HCT116 (cell line): ENCODE data around the gene FOXF1. TPM values are rescaled to one million over a fixed set of nuclear protein-coding genes. Genes with fewer than 3 reads are reported as not detected.

Experiments used
- ATAC-seq: fragments of 200-7000 bp; cut with Tn5 transposase; 2 replicates; pipeline ENCODE4 v1.9.1; 2020; ENCODE audit warnings: mild to moderate bottlenecking, moderate library complexity
- BruUV-seq: library from RNA; stranded (reverse); fragments of 400-500 nt; replicated peaks from 2 replicates; lab custom pipeline; 2021; lab: Mats Ljungman, UMichigan
- CTCF ChIA-PET: fragments of 300-600 bp; sonication (Branson Sonifier 250); formaldehyde crosslinking; loops from one replicate; lab custom pipeline; 2021; ENCODE audit warnings: antibody characterized with exemption; lab: Charles Lee
- POLR2A ChIA-PET: fragments of 300-600, 350-600 bp; sonication (Branson Sonifier 250); formaldehyde crosslinking; loops from one replicate; lab custom pipeline; 2021; ENCODE audit warnings: antibody characterized with exemption; lab: Charles Lee
- RAD21 ChIA-PET, 2 experiments: fragments of 300-600 bp; sonication (Branson Sonifier 250); formaldehyde crosslinking; loops; one replicate each; lab custom pipeline; 2023; ENCODE audit warnings: low total read pairs in 2 of 2; ENCODE audit not compliant: uncharacterized antibody in 2 of 2, unreplicated experiment in 2 of 2, low non-redundant PET in 1 of 2; lab: Charles Lee
- DNase-seq: peaks from one replicate; pipeline ENCODE4 v3.0.0-alpha.2; 2010; ENCODE audit warnings: low read depth, low spot score
- H2AFZ ChIP-seq: fragments of 200-600 bp; shearing (Covaris generic), sonication (generic); 2 replicates; pipeline ENCODE4 v1.6.1; 2017; ENCODE audit warnings: low read depth, mixed run types, mixed read lengths, antibody characterized with exemption, low read length; ENCODE audit not compliant: poor library complexity, severe bottlenecking
- H3K27ac ChIP-seq: 2 replicates; pipeline ENCODE4 v1.5.1; 2012; ENCODE audit warnings: low read depth, low read length
- H3K27me3 ChIP-seq: fragments of 200-600 bp; sonication (generic); 2 replicates; pipeline ENCODE4 v1.6.1; 2016; ENCODE audit warnings: mixed run types, low read length, mixed read lengths; ENCODE audit not compliant: insufficient read depth
- H3K36me3 ChIP-seq, 2 experiments: fragments of 200-500 bp in 1 of 2; fragments of 200-600 bp in 1 of 2; sonication (Bioruptor generic) in 1 of 2; sonication (generic) in 1 of 2; 2 replicates each; pipeline versions ENCODE4 v1.5.1 to v1.6.1; 2014 to 2016; ENCODE audit warnings: low read length in 2 of 2, inconsistent platforms in 1 of 2, mixed read lengths in 1 of 2, mixed run types in 1 of 2; ENCODE audit not compliant: insufficient read depth in 2 of 2, control insufficient read depth in 1 of 2
- H3K4me1 ChIP-seq, 2 experiments: fragments of 200-600 bp in 1 of 2; sonication (generic) in 1 of 2; 2 replicates each; pipeline versions ENCODE4 v1.5.1 to v1.6.1; 2012 to 2017; ENCODE audit warnings: low read length in 2 of 2, inconsistent platforms in 1 of 2, mild to moderate bottlenecking in 1 of 2, mixed read lengths in 1 of 2, mixed run types in 1 of 2, moderate library complexity in 1 of 2; ENCODE audit not compliant: insufficient read depth in 2 of 2, control insufficient read depth in 1 of 2
- H3K4me2 ChIP-seq: fragments of 200-600 bp; sonication (generic); 2 replicates; pipeline ENCODE4 v1.6.1; 2017; ENCODE audit warnings: mixed run types, low read length, mixed read lengths
- H3K4me3 ChIP-seq, 2 experiments: fragments of 200-600 bp in 1 of 2; sonication (generic) in 1 of 2; replicated peaks in 1 of 2; 2 replicates each; pipeline ENCODE4 v1.5.1; 2011 to 2016; ENCODE audit warnings: low read length in 2 of 2, control low read depth in 1 of 2, low read depth in 1 of 2, mild to moderate bottlenecking in 1 of 2, mixed read lengths in 1 of 2, mixed run types in 1 of 2
- H3K79me2 ChIP-seq: fragments of 200-600 bp; sonication (generic); 2 replicates; pipeline ENCODE4 v1.6.1; 2017; ENCODE audit warnings: mild to moderate bottlenecking, mixed run types, low read length, moderate library complexity, mixed read lengths; ENCODE audit not compliant: insufficient read depth
- H3K9ac ChIP-seq: fragments of 200-600 bp; sonication (generic); 2 replicates; pipeline ENCODE4 v1.6.1; 2016; ENCODE audit warnings: low read length, mixed read lengths
- H3K9me2 ChIP-seq: fragments of 200-600 bp; sonication (generic), shearing (Covaris generic); 2 replicates; pipeline ENCODE4 v1.6.1; 2017; ENCODE audit warnings: mixed run types, mild to moderate bottlenecking, moderate library complexity; ENCODE audit not compliant: insufficient read depth
- H3K9me3 ChIP-seq, 2 experiments: fragments of 200-500 bp in 1 of 2; fragments of 200-600 bp in 1 of 2; sonication (Bioruptor generic) in 1 of 2; sonication (generic) in 1 of 2; 2 replicates each; pipeline ENCODE4 v1.6.1; 2014 to 2017; ENCODE audit warnings: low read length in 2 of 2, mixed read lengths in 2 of 2, inconsistent platforms in 1 of 2, low read depth in 1 of 2, mild to moderate bottlenecking in 1 of 2, mixed run types in 1 of 2, moderate library complexity in 1 of 2; ENCODE audit not compliant: control insufficient read depth in 1 of 2, insufficient read depth in 1 of 2
- H4K20me1 ChIP-seq: fragments of 200-600 bp; sonication (generic), shearing (Covaris generic); 2 replicates; pipeline ENCODE4 v1.6.1; 2017; ENCODE audit warnings: mixed run types, mild to moderate bottlenecking, moderate library complexity; ENCODE audit not compliant: insufficient read depth
- CEBPB ChIP-seq: IDR thresholded peaks from 2 replicates; pipeline ENCODE4 v1.6.1; 2012; ENCODE audit warnings: low read depth
- ELF1 ChIP-seq: IDR thresholded peaks from 2 replicates; pipeline ENCODE4 v1.6.1; 2012; ENCODE audit warnings: low read depth, borderline replicate concordance
- EZH2phosphoT487 ChIP-seq: fragments of 200-600 bp; IDR thresholded peaks from 2 replicates; pipeline ENCODE4 v1.6.1; 2018; ENCODE audit warnings: antibody characterized with exemption, borderline replicate concordance
- FOSL1 ChIP-seq: IDR thresholded peaks from 2 replicates; pipeline ENCODE4 v1.6.1; 2012; ENCODE audit warnings: low read depth
- POLR2A ChIP-seq: IDR thresholded peaks from 2 replicates; pipeline ENCODE4 v1.7.0; 2011; ENCODE audit warnings: borderline replicate concordance; ENCODE audit not compliant: insufficient read depth, insufficient read length; ENCODE audit errors: extremely low read depth
- SP1 ChIP-seq: IDR thresholded peaks from 2 replicates; pipeline ENCODE4 v1.6.1; 2012; ENCODE audit warnings: low read depth
- SRF ChIP-seq: IDR thresholded peaks from 2 replicates; pipeline ENCODE4 v1.6.1; 2012; ENCODE audit warnings: low read depth
- ZNF274 ChIP-seq: fragments of 200-500 bp; sonication (Bioruptor generic); IDR thresholded peaks from 2 replicates; pipeline ENCODE4 v1.6.1; 2014; ENCODE audit warnings: mild to moderate bottlenecking, low read depth, low read length, inconsistent platforms
- intact Hi-C: fragments of 100-400 bp; cut with micrococcal nuclease; formaldehyde crosslinking; loops from 2 replicates; pipeline ENCODE4 v1.10.0; 2022
- total RNA-seq: library from RNA; stranded (reverse); gene quantifications from one replicate; pipeline ENCODE4 v1.2.1, GENCODE V29; 2021; ENCODE audit not compliant: unreplicated experiment
- TF ChIP-seq, protein P1 (sequence below), 3 experiments: fragments of 200-600 bp in 1 of 3; sonication (generic) in 1 of 3; IDR thresholded peaks in 2 of 3; conservative IDR thresholded peaks in 1 of 3; 2 replicates each; pipeline ENCODE4 v1.5.1; 2012 to 2017; ENCODE audit warnings: low read depth in 2 of 3, low read length in 2 of 3, antibody characterized with exemption in 1 of 3, borderline replicate concordance in 1 of 3, control low read depth in 1 of 3, mild to moderate bottlenecking in 1 of 3, mixed read lengths in 1 of 3, mixed run types in 1 of 3, moderate library complexity in 1 of 3; ENCODE audit not compliant: insufficient read depth in 1 of 3
- TF ChIP-seq, protein P2 (sequence below): IDR thresholded peaks from 2 replicates; pipeline ENCODE4 v1.6.1; 2011; ENCODE audit warnings: mild to moderate bottlenecking, low read length, moderate library complexity; ENCODE audit not compliant: insufficient replicate concordance; ENCODE audit errors: extremely low read depth

Gene FOXF1
- total RNA-seq, 1 experiment from 2014 or later: 2.4 TPM

DNA sequence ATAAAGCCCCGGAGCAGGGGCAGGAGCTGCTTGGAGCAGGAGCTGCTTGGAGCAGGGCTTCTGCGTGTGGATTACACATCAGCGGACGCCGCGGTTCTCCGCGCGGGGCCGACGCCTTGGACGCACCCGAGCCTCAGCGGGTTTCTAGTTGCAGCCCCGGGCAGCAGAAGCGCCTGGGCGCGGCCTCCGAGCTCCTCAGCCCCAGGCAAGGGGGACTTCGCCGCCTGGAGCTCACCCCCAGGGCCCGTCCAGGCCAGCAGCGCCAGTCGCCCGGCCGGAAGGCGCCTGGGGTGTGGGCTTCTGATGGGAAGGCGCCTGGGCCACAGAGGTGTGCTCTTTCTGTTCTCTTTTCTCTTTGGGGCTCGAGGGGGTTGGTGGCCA lies 6.3 kb downstream of the FOXF1 start:
- no peak for DNase-seq
- Histone ChIP-seq H4K20me1 (no peaks in the 10 kb centered on the region), H3K4me2 (no peak overlapping the region), H3K36me3 (no peaks in the 10 kb centered on the region), H3K79me2 (no peaks in the 10 kb centered on the region), H2AFZ (no peak overlapping the region), H3K9me3 (no peaks in the 10 kb centered on the region), H3K4me3 (no peak overlapping the region), H3K27ac (no peak overlapping the region), H3K27me3 (no peaks in the 10 kb centered on the region), H3K9me2 (no peaks in the 10 kb centered on the region), H3K9ac (no peak overlapping the region), H3K4me1 (peaks cover 4 to 13% of the 10 kb centered on the region in 2 experiments; a peak in 3 of 4 replicates)
- ChIA-PET POLR2A (interaction anchor here (0.5 kb wide), 1 partner anchor 81 kb away, joined by 3 read pairs; no protein-coding TSS in a partner anchor), CTCF (interaction anchor here (1.0 to 3.5 kb wide), 11 partner anchors 9 to 696 kb away, joined by 3 to 139 read pairs (median 15); no protein-coding TSS in a partner anchor), RAD21 (interaction anchor here (0.6 to 3.5 kb wide), 4 partner anchors 264 to 472 kb away, joined by 9 to 32 read pairs (median 10); no protein-coding TSS in a partner anchor)
- no TSS peak for BruUV-seq
- intact Hi-C loops: loop anchor here (1.0 kb wide), 2 partner anchors 175 to 264 kb away; no protein-coding TSS in a partner anchor
- ATAC-seq: no peak
- TF ChIP-seq SP1 (no peak), EZH2phosphoT487 (no peak), SRF (no peak), FOSL1 (no peak), ELF1 (no peak), POLR2A (no peak), ZNF274 (no peak), CEBPB (no peak)
- TF ChIP-seq, protein P1, sequence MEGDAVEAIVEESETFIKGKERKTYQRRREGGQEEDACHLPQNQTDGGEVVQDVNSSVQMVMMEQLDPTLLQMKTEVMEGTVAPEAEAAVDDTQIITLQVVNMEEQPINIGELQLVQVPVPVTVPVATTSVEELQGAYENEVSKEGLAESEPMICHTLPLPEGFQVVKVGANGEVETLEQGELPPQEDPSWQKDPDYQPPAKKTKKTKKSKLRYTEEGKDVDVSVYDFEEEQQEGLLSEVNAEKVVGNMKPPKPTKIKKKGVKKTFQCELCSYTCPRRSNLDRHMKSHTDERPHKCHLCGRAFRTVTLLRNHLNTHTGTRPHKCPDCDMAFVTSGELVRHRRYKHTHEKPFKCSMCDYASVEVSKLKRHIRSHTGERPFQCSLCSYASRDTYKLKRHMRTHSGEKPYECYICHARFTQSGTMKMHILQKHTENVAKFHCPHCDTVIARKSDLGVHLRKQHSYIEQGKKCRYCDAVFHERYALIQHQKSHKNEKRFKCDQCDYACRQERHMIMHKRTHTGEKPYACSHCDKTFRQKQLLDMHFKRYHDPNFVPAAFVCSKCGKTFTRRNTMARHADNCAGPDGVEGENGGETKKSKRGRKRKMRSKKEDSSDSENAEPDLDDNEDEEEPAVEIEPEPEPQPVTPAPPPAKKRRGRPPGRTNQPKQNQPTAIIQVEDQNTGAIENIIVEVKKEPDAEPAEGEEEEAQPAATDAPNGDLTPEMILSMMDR (IDR thresholded peaks at IDR 0.05 in 2 of 3, conservative IDR thresholded peaks at IDR 0.05 in 1 of 3; ENCODE audit: borderline replicate concordance in 1 of 3, insufficient read depth in 1 of 3, low read depth in 2 of 3, low read length in 2 of 3): no peak
- TF ChIP-seq, protein P2, sequence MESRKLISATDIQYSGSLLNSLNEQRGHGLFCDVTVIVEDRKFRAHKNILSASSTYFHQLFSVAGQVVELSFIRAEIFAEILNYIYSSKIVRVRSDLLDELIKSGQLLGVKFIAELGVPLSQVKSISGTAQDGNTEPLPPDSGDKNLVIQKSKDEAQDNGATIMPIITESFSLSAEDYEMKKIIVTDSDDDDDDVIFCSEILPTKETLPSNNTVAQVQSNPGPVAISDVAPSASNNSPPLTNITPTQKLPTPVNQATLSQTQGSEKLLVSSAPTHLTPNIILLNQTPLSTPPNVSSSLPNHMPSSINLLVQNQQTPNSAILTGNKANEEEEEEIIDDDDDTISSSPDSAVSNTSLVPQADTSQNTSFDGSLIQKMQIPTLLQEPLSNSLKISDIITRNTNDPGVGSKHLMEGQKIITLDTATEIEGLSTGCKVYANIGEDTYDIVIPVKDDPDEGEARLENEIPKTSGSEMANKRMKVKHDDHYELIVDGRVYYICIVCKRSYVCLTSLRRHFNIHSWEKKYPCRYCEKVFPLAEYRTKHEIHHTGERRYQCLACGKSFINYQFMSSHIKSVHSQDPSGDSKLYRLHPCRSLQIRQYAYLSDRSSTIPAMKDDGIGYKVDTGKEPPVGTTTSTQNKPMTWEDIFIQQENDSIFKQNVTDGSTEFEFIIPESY: no peak
